SK-N-SH (cell line): ENCODE results near the gene NCAM1. TPM values are rescaled to one million over a fixed set of nuclear protein-coding genes. Genes with fewer than 3 reads are reported as not detected.

Source experiments
- CTCF ChIA-PET: fragments of 300-600, 350-600 bp; formaldehyde crosslinking; extraction: SDS; loops from one replicate; lab custom pipeline; 2021; lab: Yijun Ruan, JAX
- POLR2A ChIA-PET: fragments of 350-600 bp; sonication (Branson Sonifier 250); formaldehyde crosslinking; extraction: SDS; loops from one replicate; lab custom pipeline; 2020; ENCODE audit warnings: antibody characterized with exemption, inconsistent platforms; lab: Yijun Ruan, JAX
- DNase-seq: peaks from one replicate; pipeline ENCODE4 v3.0.0; 2012
- H2AFZ ChIP-seq: fragments of 200-600 bp; sonication (generic); 2 replicates; pipeline ENCODE4 v1.8.1; 2016; ENCODE audit warnings: antibody characterized with exemption, mild to moderate bottlenecking, low read depth
- H3F3A ChIP-seq: fragments of 200-600 bp; sonication (generic); replicated peaks from 2 replicates; pipeline ENCODE3; 2016; ENCODE audit warnings: antibody characterized with exemption, mild to moderate bottlenecking; ENCODE audit not compliant: insufficient read depth
- H3K27ac ChIP-seq, 2 experiments: fragments of 200-500 bp in 1 of 2; fragments of 200-600 bp in 1 of 2; sonication (Bioruptor generic) in 1 of 2; sonication (generic), shearing (Covaris generic) in 1 of 2; 2 replicates each; pipeline versions ENCODE4 v1.5.1 to v1.6.1; 2014 to 2016; ENCODE audit warnings: low read depth in 2 of 2, inconsistent platforms in 1 of 2, low read length in 1 of 2, mild to moderate bottlenecking in 1 of 2, mixed read lengths in 1 of 2
- H3K27me3 ChIP-seq: fragments of 200-600 bp; sonication (generic), shearing (Covaris generic); 2 replicates; pipeline ENCODE4 v1.6.1; 2016; ENCODE audit warnings: mixed run types; ENCODE audit not compliant: insufficient read depth
- H3K36me3 ChIP-seq, 2 experiments: fragments of 200-500 bp in 1 of 2; fragments of 200-600 bp in 1 of 2; sonication (Bioruptor generic) in 1 of 2; sonication (generic) in 1 of 2; replicated peaks in 1 of 2; 2 replicates each; pipeline versions ENCODE3 to v1.5.1; 2014 to 2016; ENCODE audit warnings: low read length in 1 of 2, mild to moderate bottlenecking in 1 of 2; ENCODE audit not compliant: insufficient read depth in 2 of 2, control insufficient read depth in 1 of 2
- H3K4me1 ChIP-seq, 2 experiments: fragments of 200-500 bp in 1 of 2; fragments of 200-600 bp in 1 of 2; sonication (Bioruptor generic) in 1 of 2; sonication (generic), shearing (Covaris generic) in 1 of 2; 2 replicates each; pipeline versions ENCODE4 v1.5.1 to v1.6.1; 2014 to 2016; ENCODE audit warnings: low read depth in 1 of 2, low read length in 1 of 2, mixed run types in 1 of 2; ENCODE audit not compliant: insufficient read depth in 2 of 2, control insufficient read depth in 1 of 2
- H3K4me2 ChIP-seq: fragments of 200-600 bp; sonication (generic), shearing (Covaris generic); 2 replicates; pipeline ENCODE4 v1.6.1; 2017; ENCODE audit warnings: mixed run types
- H3K4me3 ChIP-seq, 2 experiments: fragments of 200-500 bp in 1 of 2; fragments of 200-600 bp in 1 of 2; sonication (Bioruptor generic) in 1 of 2; sonication (generic), shearing (Covaris generic) in 1 of 2; 2 replicates each; pipeline versions ENCODE4 v1.5.1 to v1.8.1; 2014 to 2016; ENCODE audit warnings: low read depth in 2 of 2, inconsistent platforms in 1 of 2, low read length in 1 of 2, mild to moderate bottlenecking in 1 of 2, mixed read lengths in 1 of 2, moderate library complexity in 1 of 2
- H3K79me2 ChIP-seq: fragments of 200-600 bp; sonication (generic); 2 replicates; pipeline ENCODE4 v1.8.1; 2017; ENCODE audit warnings: mild to moderate bottlenecking; ENCODE audit not compliant: insufficient read depth
- H3K9ac ChIP-seq: fragments of 200-600 bp; sonication (generic); 2 replicates; pipeline ENCODE4 v1.6.1; 2017; ENCODE audit warnings: mixed run types
- H3K9me2 ChIP-seq: fragments of 200-600 bp; sonication (generic); 2 replicates; pipeline ENCODE4 v1.6.1; 2017; ENCODE audit warnings: mixed run types
- H3K9me3 ChIP-seq: fragments of 200-600 bp; sonication (generic); 2 replicates; pipeline ENCODE4 v1.6.1; 2017; ENCODE audit warnings: mixed run types, mild to moderate bottlenecking, moderate library complexity
- H4K20me1 ChIP-seq: fragments of 200-600 bp; sonication (generic); 2 replicates; pipeline ENCODE4 v1.6.1; 2017; ENCODE audit warnings: mild to moderate bottlenecking, mixed run types; ENCODE audit not compliant: insufficient read depth
- CHD2 ChIP-seq: fragments of 150-350 bp; IDR thresholded peaks from 2 replicates; pipeline ENCODE4 v1.6.1; 2018; ENCODE audit warnings: low read length; ENCODE audit not compliant: partially characterized antibody
- ELF1 ChIP-seq: IDR thresholded peaks from 2 replicates; pipeline ENCODE4 v1.4.0; 2012
- EP300 ChIP-seq, 2 experiments: IDR thresholded peaks; 2 replicates each; pipeline versions ENCODE4 v1.4.0 to v1.6.1; 2012; ENCODE audit warnings: borderline replicate concordance in 1 of 2, low read depth in 1 of 2, low read length in 1 of 2
- FOXM1 ChIP-seq: IDR thresholded peaks from 2 replicates; pipeline ENCODE4 v1.4.0; 2012; ENCODE audit warnings: low read depth, mild to moderate bottlenecking
- JUND ChIP-seq: IDR thresholded peaks from 2 replicates; pipeline ENCODE4 v1.4.0; 2012
- POLR2AphosphoS5 ChIP-seq: IDR thresholded peaks from 2 replicates; pipeline ENCODE4 v1.6.1; 2012; ENCODE audit warnings: low read depth, low read length
- RCOR1 ChIP-seq: fragments of 150-350 bp; IDR thresholded peaks from 2 replicates; pipeline ENCODE4 v1.6.1; 2017; ENCODE audit warnings: antibody characterized with exemption, low read length
- RXRA ChIP-seq: IDR thresholded peaks from 2 replicates; pipeline ENCODE4 v1.4.0; 2012; ENCODE audit warnings: low read depth, mild to moderate bottlenecking, borderline replicate concordance
- SMC3 ChIP-seq: IDR thresholded peaks from 2 replicates; pipeline ENCODE4 v1.6.1; 2012; ENCODE audit warnings: low read depth, low read length, improper control_type of control experiment
- TAF1 ChIP-seq: IDR thresholded peaks from 2 replicates; pipeline ENCODE4 v1.6.1; 2012; ENCODE audit warnings: low read depth, mild to moderate bottlenecking, low read length, moderate library complexity, borderline replicate concordance
- TCF12 ChIP-seq: IDR thresholded peaks from 2 replicates; pipeline ENCODE4 v1.4.0; 2012
- TEAD4 ChIP-seq: IDR thresholded peaks from 2 replicates; pipeline ENCODE4 v1.4.0; 2012; ENCODE audit warnings: mild to moderate bottlenecking, borderline replicate concordance; ENCODE audit not compliant: insufficient read depth
- WGBS: methylation state at CpG from one replicate; pipeline ENCODE4 v1.1.6; 2017; ENCODE audit warnings: low lambda C conversion rate; 5-methylcytosine and 5-hydroxymethylcytosine counted together
- polyA plus RNA-seq, 3 experiments: library from polyadenylated mRNA; depleted of rRNA; stranded (reverse); fragments of >200 nt; gene quantifications; 2 replicates each; pipeline ENCODE4 v1.2.3, GENCODE V29; 2012
- TF ChIP-seq, protein P1 (sequence below): IDR thresholded peaks from 2 replicates; pipeline ENCODE4 v1.4.0; 2012; ENCODE audit warnings: low read depth, borderline replicate concordance
- TF ChIP-seq, protein P2 (sequence below): IDR thresholded peaks from 2 replicates; pipeline ENCODE4; 2012
- TF ChIP-seq, protein P3 (sequence below): IDR thresholded peaks from 2 replicates; pipeline ENCODE4 v1.4.0; 2012; ENCODE audit warnings: low read depth, borderline replicate concordance
- TF ChIP-seq, protein P4 (sequence below): fragments of 200-600 bp; sonication (generic); IDR thresholded peaks from 2 replicates; pipeline ENCODE4 v1.6.1; 2017; ENCODE audit warnings: antibody characterized with exemption, mild to moderate bottlenecking, moderate library complexity
- TF ChIP-seq, protein P5 (sequence below): fragments of 150-350 bp; IDR thresholded peaks from 2 replicates; pipeline ENCODE4 v1.6.1; 2017; ENCODE audit warnings: antibody characterized with exemption, low read length, low read depth, borderline replicate concordance

Gene NCAM1
- polyA plus RNA-seq, 1 of the 3 experiments (the other 2 are of a cell fraction) = 19.4 TPM

DNA sequence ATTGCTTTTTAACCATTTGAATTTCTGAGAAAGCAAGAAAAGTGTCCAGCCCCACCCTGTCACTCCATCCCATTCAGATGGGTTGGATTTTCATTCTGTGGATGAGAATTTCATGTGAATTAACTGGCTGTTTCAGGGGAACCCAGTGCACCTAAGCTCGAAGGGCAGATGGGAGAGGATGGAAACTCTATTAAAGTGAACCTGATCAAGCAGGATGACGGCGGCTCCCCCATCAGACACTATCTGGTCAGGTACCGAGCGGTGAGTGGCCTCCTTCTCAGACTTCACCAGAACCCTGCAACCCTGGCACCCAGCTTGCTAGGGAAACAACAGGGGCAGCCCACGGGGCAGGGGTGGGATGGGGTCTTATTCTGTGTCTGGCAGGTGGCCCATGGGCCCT is 294.5 kb downstream of the NCAM1 start:
- Histone ChIP-seq H3K4me2 (no peak overlapping the region), H3K4me1 (peaks cover 0 to 5% of the 10 kb centered on the region in 2 experiments; a peak in 2 of 4 replicates), H2AFZ (no peak overlapping the region), H3K27me3 (no peaks in the 10 kb centered on the region), H3K9me3 (no peaks in the 10 kb centered on the region), H3K9ac (no peak overlapping the region), H3K27ac (no peak overlapping the region), H4K20me1 (no peaks in the 10 kb centered on the region), H3K9me2 (no peaks in the 10 kb centered on the region), H3K4me3 (no peak overlapping the region), H3K36me3 (peaks cover 0 to 8% of the 10 kb centered on the region in 2 experiments), H3F3A (no peaks in the 10 kb centered on the region), H3K79me2 (no peaks in the 10 kb centered on the region)
- DNase-seq = no peak
- CTCF ChIA-PET = interaction anchor here (1.2 kb wide), 1 partner anchor 141 kb away, joined by 3 read pairs; no protein-coding TSS in a partner anchor
- TF ChIP-seq POLR2AphosphoS5 = no peak
- TF ChIP-seq TCF12 = no peak
- TF ChIP-seq TEAD4 = no peak
- no peak for TF ChIP-seq SMC3
- TF ChIP-seq TAF1 = no peak
- TF ChIP-seq RXRA = no peak
- TF ChIP-seq, protein P1, sequence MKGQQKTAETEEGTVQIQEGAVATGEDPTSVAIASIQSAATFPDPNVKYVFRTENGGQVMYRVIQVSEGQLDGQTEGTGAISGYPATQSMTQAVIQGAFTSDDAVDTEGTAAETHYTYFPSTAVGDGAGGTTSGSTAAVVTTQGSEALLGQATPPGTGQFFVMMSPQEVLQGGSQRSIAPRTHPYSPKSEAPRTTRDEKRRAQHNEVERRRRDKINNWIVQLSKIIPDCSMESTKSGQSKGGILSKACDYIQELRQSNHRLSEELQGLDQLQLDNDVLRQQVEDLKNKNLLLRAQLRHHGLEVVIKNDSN = no peak
- TF ChIP-seq, protein P2, sequence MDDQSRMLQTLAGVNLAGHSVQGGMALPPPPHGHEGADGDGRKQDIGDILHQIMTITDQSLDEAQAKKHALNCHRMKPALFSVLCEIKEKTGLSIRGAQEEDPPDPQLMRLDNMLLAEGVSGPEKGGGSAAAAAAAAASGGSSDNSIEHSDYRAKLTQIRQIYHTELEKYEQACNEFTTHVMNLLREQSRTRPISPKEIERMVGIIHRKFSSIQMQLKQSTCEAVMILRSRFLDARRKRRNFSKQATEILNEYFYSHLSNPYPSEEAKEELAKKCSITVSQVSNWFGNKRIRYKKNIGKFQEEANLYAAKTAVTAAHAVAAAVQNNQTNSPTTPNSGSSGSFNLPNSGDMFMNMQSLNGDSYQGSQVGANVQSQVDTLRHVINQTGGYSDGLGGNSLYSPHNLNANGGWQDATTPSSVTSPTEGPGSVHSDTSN = no peak
- TF ChIP-seq ELF1 = no peak
- no peak for TF ChIP-seq JUND
- TF ChIP-seq FOXM1 = no peak
- WGBS = 86% methylated on average over 3 of the region's 6 CpGs
- POLR2A ChIA-PET = no interaction called here

DNA sequence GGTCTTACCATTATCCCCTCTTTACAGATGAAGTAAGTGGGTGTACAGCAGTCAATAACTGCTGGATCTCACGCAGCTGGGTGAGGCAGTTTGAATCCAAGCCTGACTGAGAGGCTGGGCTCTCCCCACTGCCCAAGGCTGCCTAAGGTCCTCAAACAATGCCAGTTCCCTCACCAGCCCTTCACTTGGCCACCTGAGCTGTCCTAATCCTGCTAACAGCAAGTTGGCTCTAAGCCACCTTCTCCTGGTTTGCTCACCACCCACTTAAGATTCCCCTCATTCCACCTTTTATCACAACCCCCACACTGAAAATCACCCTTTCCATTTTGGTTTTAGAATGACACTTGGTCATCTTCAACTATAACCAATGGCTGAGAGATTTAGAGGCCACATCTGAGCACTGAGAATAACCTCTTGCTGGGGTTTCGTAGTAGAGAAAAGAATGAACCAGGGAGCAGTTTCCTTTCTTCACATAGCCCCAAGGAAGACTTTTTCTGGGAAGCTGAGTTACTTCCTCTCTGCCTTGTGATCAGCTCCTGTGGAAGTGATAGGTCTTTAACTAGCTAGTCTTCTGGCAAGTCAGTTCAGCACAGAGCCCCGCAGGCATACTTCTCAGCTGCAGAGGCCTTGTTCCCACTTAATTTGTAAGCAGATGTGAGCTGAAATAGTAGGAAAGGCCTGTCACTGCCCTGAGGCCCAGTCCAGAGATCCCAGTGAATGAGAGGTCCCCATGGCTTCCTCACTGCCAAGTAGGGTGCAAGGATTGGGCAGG is 295.4 kb downstream of the NCAM1 start:
- Histone ChIP-seq H3K9ac (no peak overlapping the region), H2AFZ (no peak overlapping the region), H3K9me3 (no peaks in the 10 kb centered on the region), H3F3A (no peaks in the 10 kb centered on the region), H3K79me2 (no peaks in the 10 kb centered on the region), H3K9me2 (no peaks in the 10 kb centered on the region), H4K20me1 (no peaks in the 10 kb centered on the region), H3K4me3 (no peak overlapping the region), H3K27me3 (no peaks in the 10 kb centered on the region), H3K27ac (no peak overlapping the region), H3K4me1 (peaks cover 0 to 5% of the 10 kb centered on the region in 2 experiments; a peak in 2 of 4 replicates), H3K36me3 (peaks cover 0 to 10% of the 10 kb centered on the region in 2 experiments), H3K4me2 (no peak overlapping the region)
- ChIA-PET POLR2A (no interaction called here), CTCF (no interaction called here)
- WGBS = 76% methylated on average over 3 of the region's 3 CpGs
- no peak for DNase-seq
- TF ChIP-seq EP300 (IDR thresholded peaks at IDR 0.05; ENCODE audit: borderline replicate concordance in 1 of 2, low read depth in 1 of 2, low read length in 1 of 2) = no peak
- no peak for TF ChIP-seq CHD2
- TF ChIP-seq, protein P3, sequence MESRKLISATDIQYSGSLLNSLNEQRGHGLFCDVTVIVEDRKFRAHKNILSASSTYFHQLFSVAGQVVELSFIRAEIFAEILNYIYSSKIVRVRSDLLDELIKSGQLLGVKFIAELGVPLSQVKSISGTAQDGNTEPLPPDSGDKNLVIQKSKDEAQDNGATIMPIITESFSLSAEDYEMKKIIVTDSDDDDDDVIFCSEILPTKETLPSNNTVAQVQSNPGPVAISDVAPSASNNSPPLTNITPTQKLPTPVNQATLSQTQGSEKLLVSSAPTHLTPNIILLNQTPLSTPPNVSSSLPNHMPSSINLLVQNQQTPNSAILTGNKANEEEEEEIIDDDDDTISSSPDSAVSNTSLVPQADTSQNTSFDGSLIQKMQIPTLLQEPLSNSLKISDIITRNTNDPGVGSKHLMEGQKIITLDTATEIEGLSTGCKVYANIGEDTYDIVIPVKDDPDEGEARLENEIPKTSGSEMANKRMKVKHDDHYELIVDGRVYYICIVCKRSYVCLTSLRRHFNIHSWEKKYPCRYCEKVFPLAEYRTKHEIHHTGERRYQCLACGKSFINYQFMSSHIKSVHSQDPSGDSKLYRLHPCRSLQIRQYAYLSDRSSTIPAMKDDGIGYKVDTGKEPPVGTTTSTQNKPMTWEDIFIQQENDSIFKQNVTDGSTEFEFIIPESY = no peak
- TF ChIP-seq RXRA = no peak
- TF ChIP-seq, protein P4, sequence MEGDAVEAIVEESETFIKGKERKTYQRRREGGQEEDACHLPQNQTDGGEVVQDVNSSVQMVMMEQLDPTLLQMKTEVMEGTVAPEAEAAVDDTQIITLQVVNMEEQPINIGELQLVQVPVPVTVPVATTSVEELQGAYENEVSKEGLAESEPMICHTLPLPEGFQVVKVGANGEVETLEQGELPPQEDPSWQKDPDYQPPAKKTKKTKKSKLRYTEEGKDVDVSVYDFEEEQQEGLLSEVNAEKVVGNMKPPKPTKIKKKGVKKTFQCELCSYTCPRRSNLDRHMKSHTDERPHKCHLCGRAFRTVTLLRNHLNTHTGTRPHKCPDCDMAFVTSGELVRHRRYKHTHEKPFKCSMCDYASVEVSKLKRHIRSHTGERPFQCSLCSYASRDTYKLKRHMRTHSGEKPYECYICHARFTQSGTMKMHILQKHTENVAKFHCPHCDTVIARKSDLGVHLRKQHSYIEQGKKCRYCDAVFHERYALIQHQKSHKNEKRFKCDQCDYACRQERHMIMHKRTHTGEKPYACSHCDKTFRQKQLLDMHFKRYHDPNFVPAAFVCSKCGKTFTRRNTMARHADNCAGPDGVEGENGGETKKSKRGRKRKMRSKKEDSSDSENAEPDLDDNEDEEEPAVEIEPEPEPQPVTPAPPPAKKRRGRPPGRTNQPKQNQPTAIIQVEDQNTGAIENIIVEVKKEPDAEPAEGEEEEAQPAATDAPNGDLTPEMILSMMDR = no peak
- TF ChIP-seq, protein P1 = no peak
- TF ChIP-seq RCOR1 = no peak
- TF ChIP-seq, protein P5, sequence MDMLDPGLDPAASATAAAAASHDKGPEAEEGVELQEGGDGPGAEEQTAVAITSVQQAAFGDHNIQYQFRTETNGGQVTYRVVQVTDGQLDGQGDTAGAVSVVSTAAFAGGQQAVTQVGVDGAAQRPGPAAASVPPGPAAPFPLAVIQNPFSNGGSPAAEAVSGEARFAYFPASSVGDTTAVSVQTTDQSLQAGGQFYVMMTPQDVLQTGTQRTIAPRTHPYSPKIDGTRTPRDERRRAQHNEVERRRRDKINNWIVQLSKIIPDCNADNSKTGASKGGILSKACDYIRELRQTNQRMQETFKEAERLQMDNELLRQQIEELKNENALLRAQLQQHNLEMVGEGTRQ = no peak
- no peak for TF ChIP-seq TAF1
